T-helper 9 cell (primary cell): ENCODE results near the gene DAAM2.

Experiments used
- DNase-seq: peaks from one replicate; pipeline ENCODE4 v3.0.0-alpha.2; 2020

The DAAM2 gene

DNA sequence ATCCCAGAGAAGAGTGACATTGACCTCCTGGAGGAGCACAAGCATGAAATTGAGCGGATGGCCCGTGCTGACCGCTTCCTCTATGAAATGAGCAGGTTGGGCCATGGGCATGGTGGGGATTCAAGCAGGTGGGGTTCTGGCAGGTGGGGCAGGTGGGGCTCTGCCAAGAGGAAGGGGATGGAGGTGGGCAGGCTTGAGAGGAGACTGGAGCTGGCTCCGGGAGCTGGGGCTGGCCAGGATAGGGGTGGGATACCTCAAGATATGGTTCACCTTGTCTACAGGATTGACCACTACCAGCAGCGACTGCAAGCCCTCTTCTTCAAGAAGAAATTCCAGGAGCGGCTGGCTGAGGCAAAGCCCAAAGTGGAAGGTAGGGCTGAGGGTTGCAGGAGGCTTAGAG is 99.2 kb downstream of the DAAM2 start:
- no peak for DNase-seq

GRCh38 chr6:39891976-39892375 is 99.8 kb downstream of the DAAM2 start:
- no peak for DNase-seq

- DNase-seq: no peak
These were observed 100.4 kb downstream of the DAAM2 start for GRCh38 chr6:39892490-39893129.

DNA sequence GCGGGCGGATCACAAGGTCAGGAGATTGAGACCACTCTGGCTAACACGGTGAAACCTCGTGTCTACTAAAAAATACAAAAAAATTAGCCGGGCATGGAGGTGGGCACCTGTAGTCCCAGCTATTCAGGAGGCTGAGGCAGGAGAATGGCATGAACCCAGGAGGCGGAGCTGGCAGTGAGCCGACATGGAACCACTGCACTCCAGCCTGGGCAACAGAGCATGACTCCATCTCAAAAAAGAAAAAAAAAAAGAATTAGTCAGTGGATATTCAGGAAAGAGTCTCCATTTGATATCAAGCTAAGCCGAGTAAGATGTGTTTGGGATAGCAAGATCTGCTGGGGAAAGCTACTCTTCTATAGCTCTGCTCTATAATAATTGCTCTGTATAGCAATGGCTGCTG is 101.1 kb downstream of the DAAM2 start:
- DNase-seq: no peak

DNA sequence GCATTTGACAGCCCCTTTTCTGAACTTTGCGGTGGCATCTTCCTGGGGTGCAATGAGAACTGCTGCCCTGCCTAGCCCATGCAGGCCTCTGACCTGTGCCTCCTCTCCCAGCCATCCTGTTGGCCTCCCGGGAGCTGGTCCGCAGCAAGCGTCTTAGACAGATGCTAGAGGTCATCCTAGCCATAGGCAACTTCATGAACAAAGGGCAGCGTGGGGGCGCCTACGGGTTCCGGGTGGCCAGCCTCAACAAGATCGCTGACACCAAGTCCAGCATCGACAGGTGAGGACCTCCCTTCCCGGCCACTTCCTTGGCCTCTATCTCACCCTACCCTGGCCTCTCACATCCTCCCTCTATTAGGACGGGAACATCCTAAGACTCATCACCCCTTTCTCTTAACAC is 104.5 kb downstream of the DAAM2 start:
- no peak for DNase-seq

- no peak for DNase-seq
These were observed 105.5 kb downstream of the DAAM2 start for GRCh38 chr6:39897698-39898097.

GRCh38 chr6:39898625-39899024 is 106.4 kb downstream of the DAAM2 start:
- DNase-seq: no peak

- DNase-seq: no peak
These were observed 107.5 kb downstream of the DAAM2 start for GRCh38 chr6:39899554-39900295.

GRCh38 chr6:39901116-39901655 is 109.0 kb downstream of the DAAM2 start:
- DNase-seq: no peak

- no peak for DNase-seq
These were observed 109.5 kb downstream of the DAAM2 start for GRCh38 chr6:39901670-39902069.

GRCh38 chr6:39902136-39902535 is 110.0 kb downstream of the DAAM2 start:
- DNase-seq: no peak

- no peak for DNase-seq
These were observed 110.8 kb downstream of the DAAM2 start for GRCh38 chr6:39902786-39903465.

GRCh38 chr6:39903656-39904055 is 111.5 kb downstream of the DAAM2 start:
- DNase-seq: no peak

GRCh38 chr6:39904946-39905639 is 112.9 kb downstream of the DAAM2 start:
- no peak for DNase-seq

GRCh38 chr6:39905640-39905975 is 113.4 kb downstream of the DAAM2 start:
- DNase-seq: no peak

DNA sequence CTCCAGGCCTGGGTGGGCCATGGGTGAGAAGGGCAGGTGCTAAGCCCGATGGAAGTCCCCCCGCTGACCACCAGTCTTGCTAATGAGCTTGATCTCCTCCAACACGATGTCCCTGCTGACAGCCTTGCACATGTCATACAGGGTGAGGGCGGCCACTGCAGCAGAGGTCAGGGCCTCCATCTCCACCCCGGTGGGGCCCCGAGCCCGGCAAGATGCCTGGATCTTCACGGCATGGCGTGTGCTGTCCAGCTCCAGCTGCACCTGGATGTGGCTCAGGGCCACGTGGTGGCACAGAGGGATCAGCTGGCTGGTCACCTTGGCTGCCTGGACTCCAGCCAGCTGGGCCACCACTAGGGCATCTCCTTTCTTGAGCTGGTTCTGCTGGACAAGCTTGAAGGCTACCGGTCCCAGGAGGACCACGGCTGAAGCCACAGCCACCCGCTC is 114.2 kb downstream of the DAAM2 start:
- DNase-seq: no peak

DNA sequence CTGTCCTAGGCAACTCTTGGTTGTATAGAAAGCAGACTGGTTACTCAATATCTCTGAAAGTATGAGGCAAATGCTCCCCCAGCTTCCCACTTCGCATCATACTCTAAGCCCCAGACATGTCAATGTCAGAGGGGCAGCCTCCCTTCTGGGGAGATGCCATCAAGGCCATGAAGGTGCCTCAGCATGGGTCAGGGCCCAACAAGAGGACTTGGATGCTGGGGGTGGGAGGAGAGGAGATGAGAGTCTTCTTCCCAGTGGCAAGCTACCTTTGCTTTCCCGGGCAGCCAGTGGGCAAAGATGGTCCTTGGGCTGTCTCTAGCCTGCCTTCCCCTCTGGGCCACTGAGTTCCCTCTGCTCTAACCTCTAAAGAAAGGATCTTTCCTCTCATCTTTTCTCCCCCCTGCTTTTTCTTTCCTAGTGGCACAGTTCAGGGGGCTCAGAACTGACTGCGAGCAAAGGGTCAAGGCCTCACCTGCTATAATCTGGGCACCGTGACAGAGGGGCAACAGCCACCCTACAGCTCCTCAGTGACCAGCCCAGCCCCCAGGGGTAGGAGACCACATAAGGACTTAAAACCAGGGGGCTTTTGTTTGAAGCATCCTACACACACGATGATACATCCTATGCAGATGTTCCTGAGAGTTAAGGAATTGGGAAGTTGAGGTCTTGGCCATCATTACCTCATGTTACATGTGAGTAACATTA is 115.8 kb downstream of the DAAM2 start:
- no peak for DNase-seq

DNA sequence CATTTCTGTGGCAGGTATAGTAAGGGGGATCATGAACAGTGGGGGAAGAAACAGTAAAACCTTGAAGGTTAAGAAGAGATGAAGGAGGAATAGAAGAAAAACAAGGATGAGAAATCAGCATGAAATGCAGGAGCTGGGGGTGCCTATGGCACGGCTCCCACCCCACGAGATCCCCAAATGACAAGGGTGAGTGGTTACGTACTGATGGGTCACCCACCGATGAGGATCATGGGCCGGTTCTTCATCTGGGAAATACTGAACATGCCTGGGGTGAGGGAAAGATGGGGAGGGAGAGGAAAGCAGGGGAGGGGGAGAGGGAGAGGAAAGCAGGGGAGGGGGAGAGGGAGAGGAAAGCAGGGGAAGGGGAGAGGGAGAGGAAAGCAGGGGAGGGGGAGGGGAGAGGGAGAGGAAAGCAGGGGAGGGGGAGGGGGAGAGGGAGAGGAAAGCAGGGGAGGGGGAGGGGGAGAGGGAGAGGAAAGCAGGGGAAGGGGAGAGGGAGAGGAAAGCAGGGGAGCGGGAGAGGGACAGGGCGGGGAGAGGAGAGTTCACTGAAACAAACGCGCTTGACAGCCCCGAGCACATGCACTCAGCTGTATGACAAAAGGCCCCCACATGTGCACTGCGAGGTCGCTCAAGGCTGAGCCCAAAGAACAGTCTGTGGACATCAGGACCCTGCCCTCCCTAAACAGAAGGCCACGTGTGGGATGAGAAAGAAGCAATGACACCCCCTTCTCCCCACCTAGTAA is 116.8 kb downstream of the DAAM2 start:
- DNase-seq: no peak

- DNase-seq: no peak
These were observed 117.5 kb downstream of the DAAM2 start for GRCh38 chr6:39909701-39910100.

DNA sequence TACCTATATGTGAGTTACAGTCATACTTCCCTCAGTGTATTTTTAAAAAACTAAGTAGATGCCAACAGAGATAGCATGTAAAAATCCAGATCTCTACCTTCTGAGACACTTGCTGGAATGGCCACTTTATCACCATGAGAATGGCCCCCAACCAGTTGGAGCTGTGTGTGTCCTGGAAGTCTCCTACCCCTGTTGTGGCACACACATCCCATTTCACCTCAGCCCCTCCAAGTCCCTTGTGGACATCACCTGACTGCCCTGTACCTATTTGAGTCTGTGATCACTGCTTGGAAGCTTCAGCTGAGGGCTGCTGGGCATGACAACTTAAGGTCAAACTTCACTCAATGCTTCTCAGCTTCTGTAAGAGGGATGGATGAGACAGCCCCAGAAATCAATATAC is 118.0 kb downstream of the DAAM2 start:
- no peak for DNase-seq

GRCh38 chr6:39910744-39911143 is 118.6 kb downstream of the DAAM2 start:
- no peak for DNase-seq
